Measurements from ENCODE around the gene WDFY4.

DNA sequence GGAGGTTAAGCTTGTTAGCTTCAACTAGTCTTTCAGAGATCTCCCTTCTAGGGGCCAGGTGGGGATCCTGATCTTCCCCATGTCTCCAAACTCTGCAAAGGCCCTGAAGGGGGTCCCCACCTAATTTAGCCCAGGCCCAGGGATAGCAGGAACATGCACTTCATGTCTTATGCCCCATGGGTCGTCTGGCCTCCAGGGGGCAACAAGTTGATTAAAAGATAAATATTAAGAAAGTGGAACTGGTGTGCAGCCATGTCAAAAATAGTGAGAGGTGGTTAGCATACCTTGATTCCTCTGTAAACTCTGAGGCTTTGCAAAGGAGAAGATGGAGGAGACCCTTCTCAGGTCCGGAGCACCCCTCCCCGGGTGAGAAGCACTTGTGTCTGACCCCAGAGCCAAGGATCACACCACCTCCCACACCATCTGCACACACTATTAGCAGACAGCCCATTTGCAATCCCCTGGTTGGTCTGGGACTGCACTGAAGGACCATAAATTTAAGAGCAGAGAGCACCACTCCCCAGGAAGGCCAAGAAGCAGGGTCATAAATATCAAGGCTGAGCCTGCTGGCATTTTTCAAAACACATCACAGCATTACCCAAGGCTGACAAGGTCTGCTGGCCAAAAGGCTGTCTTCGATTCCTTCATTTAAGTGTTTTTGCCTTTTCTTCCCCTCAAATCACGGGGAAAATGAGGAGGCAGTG is 299.1 kb downstream of the WDFY4 start:
- TF ChIP-seq, protein P1, sequence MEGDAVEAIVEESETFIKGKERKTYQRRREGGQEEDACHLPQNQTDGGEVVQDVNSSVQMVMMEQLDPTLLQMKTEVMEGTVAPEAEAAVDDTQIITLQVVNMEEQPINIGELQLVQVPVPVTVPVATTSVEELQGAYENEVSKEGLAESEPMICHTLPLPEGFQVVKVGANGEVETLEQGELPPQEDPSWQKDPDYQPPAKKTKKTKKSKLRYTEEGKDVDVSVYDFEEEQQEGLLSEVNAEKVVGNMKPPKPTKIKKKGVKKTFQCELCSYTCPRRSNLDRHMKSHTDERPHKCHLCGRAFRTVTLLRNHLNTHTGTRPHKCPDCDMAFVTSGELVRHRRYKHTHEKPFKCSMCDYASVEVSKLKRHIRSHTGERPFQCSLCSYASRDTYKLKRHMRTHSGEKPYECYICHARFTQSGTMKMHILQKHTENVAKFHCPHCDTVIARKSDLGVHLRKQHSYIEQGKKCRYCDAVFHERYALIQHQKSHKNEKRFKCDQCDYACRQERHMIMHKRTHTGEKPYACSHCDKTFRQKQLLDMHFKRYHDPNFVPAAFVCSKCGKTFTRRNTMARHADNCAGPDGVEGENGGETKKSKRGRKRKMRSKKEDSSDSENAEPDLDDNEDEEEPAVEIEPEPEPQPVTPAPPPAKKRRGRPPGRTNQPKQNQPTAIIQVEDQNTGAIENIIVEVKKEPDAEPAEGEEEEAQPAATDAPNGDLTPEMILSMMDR (conservative IDR thresholded peaks at IDR 0.05) = no peak
- TF ChIP-seq EZH2 (IDR thresholded peaks at IDR 0.05; ENCODE audit: low read depth) = no peak

Measured in PC-9 (cell line).